DMS114 treated with DMSO at 0.1 percent for 48 hours (cell line): ENCODE measurements around the gene ATP10A.
A peak's percentile ranks its signal among the peaks of the same experiment; 100 is the strongest.

Source experiments
- DNase-seq: peaks from one replicate; lab custom pipeline; 2025; ENCODE audit not compliant: unreplicated experiment; lab: John Stamatoyannopoulos, UW

Gene ATP10A, protein sequence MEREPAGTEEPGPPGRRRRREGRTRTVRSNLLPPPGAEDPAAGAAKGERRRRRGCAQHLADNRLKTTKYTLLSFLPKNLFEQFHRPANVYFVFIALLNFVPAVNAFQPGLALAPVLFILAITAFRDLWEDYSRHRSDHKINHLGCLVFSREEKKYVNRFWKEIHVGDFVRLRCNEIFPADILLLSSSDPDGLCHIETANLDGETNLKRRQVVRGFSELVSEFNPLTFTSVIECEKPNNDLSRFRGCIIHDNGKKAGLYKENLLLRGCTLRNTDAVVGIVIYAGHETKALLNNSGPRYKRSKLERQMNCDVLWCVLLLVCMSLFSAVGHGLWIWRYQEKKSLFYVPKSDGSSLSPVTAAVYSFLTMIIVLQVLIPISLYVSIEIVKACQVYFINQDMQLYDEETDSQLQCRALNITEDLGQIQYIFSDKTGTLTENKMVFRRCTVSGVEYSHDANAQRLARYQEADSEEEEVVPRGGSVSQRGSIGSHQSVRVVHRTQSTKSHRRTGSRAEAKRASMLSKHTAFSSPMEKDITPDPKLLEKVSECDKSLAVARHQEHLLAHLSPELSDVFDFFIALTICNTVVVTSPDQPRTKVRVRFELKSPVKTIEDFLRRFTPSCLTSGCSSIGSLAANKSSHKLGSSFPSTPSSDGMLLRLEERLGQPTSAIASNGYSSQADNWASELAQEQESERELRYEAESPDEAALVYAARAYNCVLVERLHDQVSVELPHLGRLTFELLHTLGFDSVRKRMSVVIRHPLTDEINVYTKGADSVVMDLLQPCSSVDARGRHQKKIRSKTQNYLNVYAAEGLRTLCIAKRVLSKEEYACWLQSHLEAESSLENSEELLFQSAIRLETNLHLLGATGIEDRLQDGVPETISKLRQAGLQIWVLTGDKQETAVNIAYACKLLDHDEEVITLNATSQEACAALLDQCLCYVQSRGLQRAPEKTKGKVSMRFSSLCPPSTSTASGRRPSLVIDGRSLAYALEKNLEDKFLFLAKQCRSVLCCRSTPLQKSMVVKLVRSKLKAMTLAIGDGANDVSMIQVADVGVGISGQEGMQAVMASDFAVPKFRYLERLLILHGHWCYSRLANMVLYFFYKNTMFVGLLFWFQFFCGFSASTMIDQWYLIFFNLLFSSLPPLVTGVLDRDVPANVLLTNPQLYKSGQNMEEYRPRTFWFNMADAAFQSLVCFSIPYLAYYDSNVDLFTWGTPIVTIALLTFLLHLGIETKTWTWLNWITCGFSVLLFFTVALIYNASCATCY (N-terminal part only)

DNA sequence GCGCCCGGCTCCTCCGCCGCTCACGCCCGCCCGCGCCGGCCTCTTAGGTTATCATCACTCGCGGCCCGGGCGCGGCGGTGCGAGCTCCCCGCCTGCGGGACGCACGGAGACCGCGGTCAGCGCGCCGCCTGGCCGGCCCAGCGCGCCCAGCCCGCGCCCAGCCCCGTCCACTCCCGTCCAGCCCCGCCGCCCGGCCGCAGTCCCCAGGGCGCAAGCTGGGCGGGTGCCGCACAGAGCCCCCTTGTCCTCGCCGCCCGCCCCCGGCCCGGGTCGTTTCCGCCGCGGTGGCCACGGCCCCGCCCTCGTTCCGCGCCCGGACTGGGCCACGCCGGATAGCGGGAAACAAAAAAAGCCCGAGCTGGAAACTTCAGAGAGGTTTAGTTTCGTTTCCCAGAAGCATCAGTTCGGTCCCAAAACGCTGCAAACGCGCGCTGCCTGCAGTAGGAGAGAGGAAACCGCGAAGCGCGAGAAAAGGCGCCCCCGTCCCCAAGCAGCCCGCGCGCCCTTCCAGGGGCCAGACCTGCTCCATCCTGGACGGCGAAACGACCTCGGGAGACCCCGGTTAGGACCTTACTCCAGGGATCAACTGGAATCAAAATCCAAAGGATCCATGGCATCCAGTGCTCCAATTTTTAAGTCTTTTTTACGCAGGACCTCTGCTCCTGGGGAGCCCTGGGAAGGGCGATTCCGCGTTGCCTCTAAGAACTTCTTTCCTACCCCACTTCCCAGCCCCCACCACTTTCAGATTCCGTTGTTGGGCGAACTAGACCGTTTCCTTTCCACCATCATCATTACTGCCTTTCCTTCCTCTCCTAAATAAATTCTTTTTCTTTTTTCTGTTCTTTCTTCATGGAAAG, at the start of gene ATP10A:
Gene ATP10A (minus strand): TSS at position 217 of the 857 bp plus-strand sequence. CDS start 231 bp downstream, outside the sequence.
- peak; percentile 12 for DNase-seq

DNA sequence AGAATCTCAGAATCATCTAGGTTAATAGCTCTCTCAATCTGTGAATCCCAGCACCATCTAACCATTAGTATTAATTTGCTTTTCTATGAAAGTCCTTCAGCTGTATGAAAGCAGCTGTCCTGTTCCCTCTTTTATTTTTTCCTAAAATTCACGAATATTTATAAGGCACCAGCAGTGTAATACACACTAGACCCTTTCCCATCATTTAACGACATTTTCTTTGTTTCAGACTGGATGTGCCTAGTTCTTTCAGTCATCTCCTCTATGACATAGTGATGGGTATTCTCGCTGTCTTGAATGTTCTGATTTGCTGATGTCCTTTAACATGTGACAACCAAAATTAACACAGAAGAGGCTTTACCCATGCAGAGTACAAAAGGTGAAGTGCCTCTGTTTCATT, 48.9 kb upstream of the ATP10A start:
- no peak for DNase-seq

DNA sequence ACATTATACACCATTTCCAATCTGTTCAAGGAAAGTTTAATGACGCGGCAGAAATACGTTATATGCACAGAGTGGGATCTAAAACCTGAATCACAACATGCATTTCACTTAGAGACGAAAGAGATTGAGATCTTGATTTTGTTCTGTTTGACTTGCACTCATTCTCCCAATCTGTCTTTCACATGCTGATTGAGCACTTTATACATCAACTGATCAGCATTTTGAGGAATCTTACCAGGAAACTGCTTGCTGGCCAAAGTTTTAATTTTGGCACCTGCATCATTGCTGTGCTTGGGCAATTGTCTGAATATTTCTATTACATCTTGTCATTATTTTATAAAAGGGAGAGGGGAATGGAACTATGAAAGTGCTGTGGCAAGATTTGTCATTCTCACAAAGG, 47.7 kb upstream of the ATP10A start:
- DNase-seq: no peak

DNA sequence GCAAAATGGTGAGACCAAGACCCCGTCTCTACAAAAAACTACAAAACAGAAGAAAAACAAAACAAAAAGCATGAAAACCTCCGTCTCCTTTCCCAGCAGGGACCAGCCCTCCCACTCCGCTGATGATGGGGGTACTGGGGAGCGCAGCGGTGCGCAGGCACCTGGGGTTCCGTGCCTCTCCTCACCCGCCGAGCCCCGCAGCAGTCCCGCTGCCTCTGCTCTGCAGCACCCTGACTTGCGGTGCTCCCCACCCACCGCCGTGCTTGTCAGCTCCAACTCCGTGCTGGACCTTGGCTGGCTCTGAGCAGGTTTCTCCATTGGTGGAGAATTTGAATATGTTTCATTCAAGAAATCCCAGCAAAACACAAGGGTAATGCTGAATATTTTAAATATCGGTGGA, 46.7 kb upstream of the ATP10A start:
- DNase-seq: no peak

DNA sequence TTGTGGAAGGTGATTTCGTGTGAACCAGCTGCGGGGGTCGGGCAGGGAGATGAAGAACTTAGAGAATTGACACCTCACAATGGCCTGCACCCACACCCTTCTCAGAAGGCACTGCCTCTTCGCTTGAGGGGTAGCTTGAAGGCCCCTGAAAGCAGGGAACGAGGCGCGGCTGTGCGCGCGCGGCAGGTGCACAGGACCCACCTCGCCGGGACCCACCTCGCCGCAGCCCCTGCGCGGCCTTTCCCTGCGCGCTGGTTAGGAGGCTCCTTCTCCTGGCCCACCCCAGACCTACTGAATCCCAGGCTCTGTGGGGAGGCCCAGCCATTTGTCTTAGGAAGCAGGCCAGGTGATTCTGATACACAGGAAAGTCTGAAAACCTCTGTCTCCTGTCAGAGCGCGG, 46.2 kb upstream of the ATP10A start:
- no peak for DNase-seq

DNA sequence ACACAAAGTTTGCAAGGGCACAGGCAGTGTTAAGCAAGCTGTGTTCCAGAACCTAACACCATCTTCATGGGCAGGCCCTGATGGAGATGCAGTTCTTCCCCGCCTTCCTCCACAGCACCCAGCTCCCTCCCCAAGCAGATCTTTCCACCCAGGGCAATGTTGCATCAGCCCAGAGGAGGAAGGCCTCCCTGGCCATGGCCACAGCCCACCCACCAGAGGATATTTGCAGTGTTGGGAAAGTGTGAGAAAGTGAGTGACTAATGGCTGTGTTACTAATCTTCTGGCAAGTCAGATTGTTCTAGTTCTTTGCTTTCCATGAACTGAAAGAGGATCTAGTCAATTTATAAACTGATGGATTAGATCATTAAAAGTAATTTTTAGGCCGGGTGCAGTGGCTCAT, 42.0 kb upstream of the ATP10A start:
- no peak for DNase-seq

DNA sequence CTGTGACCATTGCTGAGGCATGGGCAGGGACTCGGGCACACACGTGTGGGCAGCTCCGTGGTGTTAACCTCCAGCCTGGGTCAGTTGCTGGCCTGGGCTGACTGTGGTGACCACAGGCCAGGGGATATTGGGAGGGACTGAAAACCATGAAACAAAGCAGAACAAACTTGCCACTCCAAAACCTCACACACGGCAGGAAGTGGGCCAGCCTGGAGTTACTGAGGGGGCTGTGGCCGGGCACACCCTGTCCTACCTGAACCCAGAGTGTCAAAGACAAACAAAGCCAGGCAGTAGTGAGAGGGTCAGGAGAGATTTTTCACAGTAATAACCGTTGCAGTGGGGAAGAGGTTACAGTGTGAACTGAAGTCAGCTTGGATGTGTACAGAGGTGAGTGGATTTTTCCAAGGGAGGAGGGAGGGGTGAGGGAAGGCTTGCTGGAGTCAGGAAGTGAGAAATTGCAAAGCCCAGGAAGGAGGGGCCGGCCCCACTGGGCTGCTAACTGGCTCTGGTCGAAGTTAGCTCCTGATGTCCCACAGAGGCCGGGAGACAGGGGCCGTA, 40.0 kb upstream of the ATP10A start:
- no peak for DNase-seq

DNA sequence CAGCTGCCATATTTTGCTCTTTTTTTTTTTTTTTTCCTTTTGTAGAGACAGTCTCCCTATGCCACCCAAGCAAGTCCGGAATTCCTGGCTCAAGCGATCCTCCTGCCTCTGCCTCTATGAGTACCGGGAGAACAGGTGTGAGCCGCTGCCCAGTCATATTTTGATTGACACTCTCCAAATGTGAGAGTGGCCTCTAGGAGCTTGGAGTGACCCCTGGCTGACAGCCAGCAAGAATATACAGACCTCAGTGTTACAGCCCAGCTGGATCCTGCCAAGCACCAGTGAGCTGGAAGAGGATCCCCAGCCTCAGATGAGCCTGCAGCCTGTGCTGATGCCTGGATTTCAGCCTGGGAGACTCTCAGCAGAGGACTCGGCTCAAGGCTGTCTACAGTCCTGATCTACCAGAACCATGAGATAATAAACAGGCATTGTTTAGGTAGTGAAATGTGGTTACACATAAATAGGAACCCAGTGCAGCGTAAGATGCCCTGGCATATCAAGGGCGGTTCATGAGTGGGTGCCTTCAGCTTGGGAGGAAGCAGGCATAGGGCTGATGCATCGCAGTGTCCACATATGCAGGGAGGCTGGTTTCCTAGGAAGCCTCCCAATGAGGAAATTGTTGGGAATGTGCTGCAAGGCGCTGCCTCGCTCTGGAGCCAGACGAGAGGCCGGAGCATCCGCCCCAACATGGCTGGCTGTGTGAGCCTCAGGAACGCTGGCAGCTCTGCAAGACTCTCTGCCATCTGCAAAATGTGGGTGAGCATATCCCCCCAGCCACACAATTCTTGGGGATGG, 38.9 kb upstream of the ATP10A start:
- DNase-seq: no peak

DNA sequence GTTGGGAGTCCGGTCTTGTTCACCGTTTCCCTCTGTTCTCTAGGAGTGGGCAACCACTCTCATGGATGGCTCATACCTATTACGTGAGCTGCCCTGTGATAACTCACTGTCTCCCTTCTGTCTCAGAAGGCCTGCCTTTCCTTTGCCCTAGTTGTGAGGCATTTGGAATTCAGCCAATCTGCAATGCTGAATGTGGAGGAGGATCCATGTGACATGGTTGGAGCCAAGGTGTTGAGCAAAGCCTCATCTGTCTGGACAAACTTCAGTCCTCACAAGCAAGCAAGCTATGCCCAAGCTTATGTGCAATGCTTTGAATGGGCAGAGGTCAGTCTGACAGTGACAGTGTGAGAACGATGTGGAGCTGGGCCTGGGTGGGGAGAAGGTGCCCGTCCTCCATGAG, 37.8 kb upstream of the ATP10A start:
- DNase-seq: no peak

DNA sequence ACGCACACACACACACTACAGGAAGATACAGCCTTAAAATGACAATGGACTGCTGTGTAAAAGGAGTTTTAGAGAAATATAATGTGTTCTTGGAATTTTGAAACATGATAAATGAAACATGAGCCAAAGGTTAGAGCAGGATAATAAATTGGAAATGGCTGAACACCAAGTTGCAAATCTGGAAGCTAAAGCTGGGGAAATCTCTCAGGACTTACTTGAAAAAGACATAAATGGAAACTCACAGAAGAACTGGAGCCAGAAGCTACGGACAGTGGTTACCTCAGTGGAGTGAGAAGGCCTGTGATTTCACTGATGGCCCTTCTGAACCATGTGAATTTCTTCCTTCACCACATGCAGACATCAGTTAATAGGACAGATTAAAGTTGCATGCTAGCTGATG, 37.3 kb upstream of the ATP10A start:
- no peak for DNase-seq

DNA sequence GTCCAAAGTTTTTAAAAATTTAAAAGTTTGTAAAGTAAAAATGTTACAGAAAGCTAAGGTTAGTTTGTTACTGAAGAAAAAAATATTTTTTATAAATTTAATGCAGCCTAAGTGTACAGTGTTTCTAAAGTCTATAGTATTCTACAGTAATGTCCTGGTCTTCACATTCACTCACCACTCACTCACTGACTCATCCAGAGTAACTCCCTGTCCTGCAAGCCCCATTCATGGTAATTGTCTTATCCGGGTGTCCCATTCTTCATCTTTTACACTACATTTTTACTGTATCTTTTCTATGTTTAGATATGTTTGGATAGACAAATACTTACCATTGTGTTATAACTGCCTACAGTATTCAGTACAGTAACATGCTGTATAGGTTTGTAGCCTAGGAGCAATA, 36.7 kb upstream of the ATP10A start:
- no peak for DNase-seq

DNA sequence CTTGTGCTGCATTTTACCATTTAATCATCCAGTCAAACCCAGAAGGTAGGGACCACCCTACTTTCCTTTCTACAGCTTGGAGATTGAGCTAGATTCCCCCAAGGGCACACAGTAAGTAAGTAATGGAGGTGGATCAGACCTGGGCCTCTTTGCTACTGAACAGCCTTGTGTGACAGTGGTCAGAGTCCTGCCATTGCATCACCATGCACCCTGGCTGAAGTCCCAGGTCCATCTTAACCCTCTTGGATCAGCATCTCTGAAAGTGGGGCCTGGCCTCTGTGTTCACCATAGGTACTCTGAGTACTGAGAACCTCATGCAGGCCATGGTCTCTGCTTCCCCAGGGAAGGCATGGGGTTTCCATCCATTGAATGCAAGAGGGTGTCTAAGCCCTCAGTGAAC, 34.5 kb upstream of the ATP10A start:
- no peak for DNase-seq

DNA sequence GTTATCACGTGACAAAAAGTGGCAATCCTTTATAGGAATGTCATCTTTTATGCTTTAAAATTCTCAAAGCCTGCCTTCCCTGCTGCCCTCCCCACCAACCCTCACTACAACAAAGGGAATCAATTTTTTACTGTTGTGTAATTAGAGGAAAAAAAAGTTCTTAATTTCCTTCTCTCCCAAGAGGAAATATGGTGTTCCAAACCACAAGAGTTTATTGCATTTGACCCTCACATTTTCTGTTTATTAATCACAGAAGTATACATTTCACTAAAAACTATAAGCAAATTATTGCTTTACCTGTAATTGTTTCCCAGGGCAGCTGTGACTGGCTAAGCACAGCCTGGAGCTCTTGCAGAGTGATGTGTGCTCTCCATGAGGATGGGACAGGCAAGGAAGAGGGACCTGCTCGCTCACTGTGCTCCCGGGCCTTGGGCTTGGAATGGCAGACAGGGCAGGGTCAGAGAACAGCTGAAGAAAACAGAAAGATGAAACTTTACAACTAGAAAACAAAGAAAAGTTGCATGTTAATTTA, 31.3 kb upstream of the ATP10A start:
- DNase-seq: no peak

DNA sequence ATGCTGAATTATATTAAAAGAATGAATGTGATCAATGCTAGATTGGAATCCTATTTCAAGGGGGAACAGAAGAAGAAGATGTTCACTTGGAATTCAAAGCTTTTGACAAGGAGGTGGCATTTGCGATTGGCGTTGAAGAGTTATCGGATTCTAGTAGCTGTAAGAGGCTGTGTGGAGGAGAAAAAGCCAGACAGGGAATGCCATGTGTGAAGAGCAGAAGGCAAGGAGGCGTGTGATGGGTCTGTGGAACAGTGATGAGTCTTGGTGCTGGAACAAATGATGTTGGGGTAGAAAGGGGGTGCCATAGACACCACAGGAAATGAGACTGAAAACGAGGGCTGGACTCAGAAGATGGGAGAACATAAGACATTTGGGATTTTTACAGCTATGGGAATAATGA, 30.5 kb upstream of the ATP10A start:
- no peak for DNase-seq

DNA sequence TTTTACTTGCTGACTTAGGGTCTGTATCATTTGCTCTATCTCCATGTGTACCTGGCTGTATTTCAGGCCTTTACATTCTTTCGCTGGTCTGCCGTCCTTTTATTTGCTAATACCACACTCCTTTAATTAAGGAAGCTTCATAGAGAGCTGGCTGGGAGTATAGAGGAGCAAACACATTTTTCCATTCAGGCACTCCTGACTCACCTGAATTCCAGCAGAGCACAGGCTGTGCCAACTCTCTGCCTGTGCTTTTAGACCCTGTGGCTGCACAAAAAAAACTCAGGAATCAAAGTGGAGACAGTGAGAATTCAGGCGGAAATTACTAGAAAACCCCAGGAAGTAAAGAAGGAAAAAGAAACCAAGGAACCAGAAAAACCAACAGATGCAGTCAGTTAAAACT, 29.0 kb upstream of the ATP10A start:
- DNase-seq: no peak

DNA sequence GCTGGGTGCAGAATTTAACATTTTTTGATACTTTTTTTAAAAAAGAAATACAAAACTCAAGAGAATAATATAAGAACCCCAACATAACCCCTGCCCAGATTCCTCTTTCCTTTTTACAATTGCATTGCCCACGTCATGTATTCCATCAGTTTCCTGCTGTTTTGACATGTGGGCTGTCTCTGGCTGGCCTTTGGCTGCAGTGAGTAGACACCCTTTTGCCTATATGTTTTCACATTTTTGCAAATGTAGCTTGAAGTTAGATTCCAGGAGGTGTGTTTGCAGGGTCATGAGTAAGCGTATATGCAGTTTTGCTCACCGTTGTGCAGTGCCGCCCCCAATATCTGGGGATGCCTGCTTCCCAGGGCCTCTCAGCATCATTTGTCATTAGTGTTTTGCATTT, 28.0 kb upstream of the ATP10A start:
- no peak for DNase-seq

DNA sequence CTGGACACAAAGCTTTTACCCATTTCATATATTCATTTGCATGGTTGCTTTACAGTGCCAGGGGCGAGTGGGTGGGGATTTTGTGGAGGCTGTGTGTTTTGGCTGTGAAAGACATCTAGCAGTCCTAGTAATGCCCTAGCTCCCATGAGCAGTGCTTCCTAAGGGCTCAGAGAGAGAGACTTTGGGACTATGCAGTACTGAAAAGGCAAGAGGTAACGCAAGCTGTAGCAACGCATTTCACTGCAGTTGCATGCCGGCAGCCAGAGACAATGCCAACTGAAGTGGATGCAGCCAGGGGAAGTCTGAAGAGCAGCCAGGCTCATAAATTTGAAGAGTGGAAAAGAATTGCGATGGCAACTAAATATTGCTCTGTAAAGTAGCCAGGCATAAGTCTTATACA, 27.4 kb upstream of the ATP10A start:
- DNase-seq: no peak

DNA sequence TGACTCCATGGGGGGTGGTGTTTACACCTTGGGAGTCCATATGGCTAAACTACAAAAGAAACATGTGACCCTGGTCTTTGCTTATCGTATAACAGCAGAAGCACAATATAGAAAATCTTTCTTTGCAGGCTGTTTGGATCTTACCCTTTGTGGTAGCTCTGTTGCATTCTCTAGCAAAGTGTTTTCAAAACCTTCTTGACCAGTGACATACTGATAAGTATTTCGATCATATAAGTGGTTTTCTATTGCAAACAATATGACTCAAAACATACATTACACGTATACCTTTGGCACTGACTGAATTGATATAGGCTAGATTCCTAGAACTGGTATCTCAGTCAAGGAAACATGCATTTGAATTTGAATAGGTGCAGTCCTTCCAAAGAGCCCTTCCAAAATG, 24.7 kb upstream of the ATP10A start:
- no peak for DNase-seq

DNA sequence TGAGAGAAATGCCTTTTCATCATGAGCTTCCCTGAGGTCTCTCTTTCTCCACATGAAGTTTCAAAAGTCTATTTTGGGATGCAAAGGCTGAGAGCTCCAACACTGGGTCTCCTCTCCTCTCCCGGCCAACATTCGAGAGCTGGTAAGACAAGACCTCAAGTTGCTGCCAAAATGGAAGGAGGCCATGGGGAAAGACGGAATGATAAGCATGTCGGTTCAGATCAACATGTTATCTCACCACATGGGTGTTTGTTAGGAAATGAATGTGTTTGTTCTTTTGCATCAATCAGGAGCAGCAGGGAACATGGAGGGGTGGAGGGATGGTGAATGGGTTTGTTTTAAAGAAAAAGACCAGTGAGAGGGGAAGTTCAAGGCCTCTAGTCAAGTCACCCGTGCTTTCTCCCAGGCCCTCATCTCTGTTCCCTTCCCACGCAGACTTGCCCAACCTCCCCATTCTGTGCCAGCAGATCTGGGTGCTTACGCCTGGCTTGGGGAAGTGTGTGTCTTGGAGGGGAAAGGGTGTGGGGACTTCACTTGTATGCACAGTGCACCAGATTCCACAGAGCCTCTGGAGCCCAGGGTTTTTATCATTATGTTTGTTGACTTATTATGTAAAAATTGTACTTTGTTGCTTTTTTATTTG, 23.5 kb upstream of the ATP10A start:
- DNase-seq: no peak
